DMS 273 treated with DMSO at 0.1 percent for 48 hours (cell line): Measurements from ENCODE around the gene TULP1.

ENCODE experiments used
- DNase-seq: peaks from one replicate; lab custom pipeline; 2025; lab: John Stamatoyannopoulos, UW

Gene TULP1

DNA sequence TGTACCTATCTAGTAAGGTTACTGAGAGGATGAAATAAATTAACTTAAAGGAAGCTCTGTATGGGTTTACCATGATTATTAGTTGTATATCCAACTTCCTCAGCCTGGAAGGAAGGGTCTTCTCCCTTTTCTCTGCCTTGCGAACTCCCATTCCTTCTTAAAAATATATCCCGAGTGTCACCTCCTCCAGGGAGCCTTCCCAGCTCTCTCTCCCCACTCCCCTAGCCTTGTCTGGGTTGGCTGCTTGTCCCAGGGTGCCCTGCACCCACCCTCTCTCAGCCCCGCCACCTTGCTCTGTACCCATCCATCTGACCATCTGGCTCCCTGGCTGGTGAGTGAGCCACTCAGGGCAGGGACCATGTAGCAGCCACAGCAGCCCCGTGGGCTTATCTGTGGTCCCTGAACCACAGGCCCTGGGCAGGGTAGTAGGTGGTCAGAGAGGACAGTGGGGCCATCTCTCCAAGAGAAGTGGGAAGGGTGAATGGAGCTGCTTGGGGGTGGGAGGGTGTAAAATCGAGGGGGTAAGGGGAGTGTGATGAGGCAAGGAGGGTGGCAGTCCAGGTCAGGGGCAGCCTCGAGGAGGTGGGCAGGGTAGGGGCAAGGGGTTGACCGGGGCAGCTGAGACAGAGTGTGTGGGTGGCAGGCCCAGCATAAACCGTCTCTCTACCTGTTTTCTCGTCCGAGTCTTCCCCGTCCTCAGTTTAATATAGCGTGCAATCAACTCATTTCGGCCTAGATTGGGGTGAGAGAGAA is 28.6 kb downstream of the TULP1 start:
- no peak for DNase-seq

DNA sequence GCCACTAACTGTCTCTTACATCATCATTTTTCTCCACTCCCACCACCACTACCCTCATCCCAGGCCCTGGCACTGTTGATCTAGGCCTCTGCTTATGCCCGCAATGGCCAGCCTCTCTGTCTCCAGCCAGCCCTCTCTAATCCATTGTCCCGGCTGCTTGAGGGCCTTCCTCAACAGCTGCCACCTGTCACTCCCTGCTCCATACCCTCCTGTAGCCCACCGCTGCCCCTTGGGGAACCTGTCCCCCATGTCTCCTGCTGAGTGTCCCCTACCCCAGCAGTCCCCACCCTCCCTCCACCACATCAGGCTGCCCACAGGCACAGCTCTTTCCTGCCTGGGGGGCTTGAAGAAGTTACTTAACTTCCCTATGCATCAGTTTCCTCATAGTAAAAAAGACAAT is 29.2 kb downstream of the TULP1 start:
- no peak for DNase-seq

DNA sequence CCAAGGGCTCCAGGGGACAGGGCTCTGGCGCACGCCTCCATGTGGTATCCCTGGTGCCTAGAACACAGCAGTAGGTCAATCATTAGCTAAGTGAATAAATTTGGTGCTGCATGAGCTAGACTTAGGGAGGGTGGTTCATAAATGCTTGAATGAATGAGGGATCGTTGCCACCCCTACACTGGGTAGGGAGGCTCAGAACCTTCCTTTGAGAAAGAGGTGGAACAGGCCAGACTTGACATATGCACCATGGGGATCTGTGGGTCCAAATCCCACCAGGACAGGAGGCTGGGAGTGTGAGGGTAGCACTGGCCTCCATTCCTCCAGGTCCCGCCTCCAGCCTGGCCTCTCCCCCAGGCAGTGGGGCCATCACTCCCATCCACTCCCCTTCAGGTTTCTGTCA is 29.6 kb downstream of the TULP1 start:
- no peak for DNase-seq

DNA sequence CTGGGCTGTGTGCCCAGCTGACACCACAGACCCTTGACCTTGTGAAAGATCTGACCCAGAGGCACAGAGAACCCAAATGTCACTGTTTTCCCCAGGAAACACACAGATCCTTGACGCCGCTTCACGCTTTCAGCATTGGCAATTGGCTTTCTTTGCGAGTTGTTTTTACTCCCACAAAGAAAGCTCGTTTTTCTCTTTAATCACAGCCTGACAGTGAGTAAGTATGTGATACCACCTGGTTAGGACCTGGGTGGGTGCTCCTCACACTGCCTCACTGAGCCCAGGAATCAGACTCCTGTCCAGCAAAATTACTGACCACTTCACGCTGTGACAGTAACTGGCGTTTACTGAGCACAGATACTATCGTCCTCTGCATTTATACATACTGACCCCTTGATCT is 31.5 kb downstream of the TULP1 start:
- no peak for DNase-seq

DNA sequence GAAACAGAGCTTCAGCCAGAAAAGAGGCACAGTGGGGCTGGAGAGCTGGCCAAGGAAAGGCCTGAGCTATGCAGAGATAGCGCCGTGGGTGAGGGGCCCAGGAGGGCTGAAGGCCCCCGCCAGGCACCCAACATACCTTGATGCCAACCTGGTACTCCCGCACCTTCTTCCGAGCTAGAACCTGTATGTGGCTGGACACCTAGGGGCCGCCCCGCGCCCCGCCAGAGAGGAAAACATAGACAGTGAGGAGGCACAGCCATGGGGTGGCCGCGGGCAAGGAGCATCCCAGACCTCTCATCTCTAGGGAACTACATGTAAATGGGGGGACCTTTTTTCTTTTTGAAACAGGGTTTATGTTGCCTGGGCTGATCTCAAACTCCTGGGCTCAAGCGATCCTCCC is 32.5 kb downstream of the TULP1 start:
- DNase-seq, result no peak

DNA sequence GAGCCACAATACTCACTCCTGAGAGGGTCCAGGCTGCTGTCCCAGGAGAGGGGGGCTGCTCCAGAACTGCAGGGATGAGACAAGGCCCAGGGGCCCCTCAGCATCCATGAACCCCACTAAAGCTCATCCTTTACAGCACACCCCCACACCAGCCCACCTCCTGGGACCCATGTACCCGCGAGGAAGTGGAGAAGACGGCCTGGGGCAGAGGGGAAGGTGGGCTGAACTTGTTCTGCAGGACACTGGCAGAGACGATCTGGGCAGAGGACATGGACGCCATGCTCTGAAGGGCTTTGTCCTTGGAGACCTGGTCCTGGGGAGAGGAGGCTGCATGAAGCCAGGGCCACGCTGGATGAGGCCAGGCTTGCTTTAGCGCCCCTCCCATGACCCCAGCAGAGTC is 34.4 kb downstream of the TULP1 start:
- no peak for DNase-seq

DNA sequence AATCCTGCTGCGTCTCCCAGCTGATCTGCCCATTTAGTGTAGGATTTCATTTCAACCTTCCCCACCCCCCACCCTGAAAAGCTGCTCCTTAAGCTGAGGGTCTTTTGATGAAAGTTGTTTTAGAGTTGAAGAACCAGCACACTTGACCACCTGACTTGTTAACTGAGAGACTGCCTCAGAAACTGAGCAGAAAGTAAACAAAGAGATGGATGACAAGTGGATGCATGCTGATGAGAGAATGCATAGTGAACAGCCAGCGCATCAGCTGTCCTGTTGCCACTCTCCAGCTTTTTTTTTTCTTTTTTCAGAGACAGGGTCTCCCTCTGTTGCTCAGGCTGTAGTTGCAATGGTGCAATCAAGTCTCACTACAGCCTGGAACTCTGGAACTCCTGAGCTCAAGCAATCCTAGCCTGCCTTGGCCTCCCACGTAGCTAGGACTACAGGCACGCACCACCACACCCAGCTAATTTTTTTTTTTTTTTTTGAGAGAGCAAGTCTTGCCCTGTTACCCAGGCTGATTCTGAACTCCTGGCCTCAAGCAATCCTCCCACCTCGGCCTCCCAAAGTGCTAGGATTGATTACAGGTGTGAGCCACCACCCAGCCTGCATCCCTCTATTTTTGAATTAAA is 35.0 kb downstream of the TULP1 start:
- DNase-seq, result no peak

DNA sequence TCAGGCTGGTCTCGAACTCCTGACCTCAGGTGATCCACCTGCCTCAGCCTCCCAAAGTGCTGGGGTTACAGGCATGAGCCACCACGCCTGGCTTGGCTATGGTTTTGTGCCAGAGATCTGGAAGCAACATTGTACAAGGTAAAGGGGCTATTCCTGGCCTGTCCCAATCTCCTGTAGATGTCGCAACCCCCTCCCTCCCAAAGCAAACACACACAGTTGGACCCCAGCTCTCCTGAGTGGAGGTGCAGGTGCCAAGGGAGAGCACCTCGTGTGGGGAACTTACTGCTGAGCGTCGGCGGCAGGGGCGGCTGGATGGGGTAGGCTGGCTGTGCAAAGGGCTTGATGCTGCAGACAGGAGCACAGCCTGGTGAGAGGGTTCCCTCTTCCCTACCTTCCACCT is 35.7 kb downstream of the TULP1 start:
- no peak for DNase-seq

DNA sequence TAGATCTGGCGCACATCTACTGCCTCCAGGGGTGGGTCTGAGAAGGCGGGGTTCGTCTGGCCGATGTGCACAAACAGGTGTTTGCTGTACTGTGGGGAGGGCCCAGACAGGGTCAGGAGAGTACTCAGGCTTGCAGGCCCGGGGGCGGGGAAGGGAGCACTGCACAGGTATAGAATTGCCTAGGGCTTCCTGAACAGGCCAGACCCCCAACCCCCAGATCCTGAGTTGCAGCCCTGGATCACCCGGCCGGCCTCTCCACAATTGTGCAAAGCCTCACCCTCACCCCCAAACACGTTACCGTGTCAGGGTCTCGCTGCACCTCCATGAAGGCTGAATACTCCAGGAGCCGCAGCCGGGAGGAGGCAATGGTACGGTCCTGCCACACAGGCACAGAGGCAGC is 36.7 kb downstream of the TULP1 start:
- DNase-seq, result no peak

DNA sequence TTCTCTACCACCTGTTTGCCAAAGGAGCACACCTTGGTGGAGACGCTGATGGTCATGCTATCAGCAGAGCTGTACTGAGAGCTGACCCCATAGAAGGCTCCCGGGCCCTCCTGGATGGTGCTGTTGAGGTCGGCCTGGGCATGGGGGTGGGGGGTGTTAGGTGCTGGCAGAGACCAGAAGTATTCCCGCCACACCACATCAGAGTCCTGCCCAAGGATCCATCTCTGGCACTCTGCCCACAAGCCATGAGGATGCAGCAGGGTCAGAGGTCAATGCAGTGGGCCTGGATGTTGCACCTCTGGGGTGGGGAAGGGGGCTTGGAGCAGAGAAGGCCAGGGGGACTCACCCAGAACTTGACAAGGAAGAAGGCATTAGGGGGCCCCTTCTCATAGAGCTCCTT is 37.1 kb downstream of the TULP1 start:
- DNase-seq, result no peak

DNA sequence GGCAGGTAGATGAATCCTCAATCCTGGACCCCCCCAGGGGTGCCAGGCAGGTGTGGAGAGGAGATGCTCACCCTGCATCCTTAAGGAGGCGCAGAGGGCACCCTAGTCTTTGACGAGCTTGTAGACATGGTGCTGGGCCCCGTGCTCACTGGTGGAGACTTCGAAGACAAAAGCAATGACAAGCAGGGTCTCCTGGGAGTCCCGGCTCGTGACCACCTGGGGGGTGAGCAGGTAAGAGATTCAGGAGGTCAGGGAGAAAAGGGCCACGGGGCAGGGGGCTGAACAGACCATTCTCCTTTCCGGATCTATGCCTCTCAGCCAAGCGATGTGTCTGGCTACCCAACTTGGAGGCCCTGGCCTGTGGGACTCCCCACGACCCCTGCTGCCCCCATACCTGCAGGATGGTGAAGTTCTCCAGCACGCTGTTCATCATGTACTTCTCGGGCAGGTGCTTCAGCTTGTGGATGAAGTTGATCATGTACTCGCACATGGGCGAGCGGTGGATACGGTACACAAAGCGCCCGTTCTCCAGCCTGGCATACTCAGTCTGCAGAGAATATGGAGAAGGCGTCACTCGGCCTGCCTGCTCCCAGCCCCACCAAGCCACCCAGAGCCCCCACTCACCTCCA is 37.6 kb downstream of the TULP1 start:
- DNase-seq, result no peak

DNA sequence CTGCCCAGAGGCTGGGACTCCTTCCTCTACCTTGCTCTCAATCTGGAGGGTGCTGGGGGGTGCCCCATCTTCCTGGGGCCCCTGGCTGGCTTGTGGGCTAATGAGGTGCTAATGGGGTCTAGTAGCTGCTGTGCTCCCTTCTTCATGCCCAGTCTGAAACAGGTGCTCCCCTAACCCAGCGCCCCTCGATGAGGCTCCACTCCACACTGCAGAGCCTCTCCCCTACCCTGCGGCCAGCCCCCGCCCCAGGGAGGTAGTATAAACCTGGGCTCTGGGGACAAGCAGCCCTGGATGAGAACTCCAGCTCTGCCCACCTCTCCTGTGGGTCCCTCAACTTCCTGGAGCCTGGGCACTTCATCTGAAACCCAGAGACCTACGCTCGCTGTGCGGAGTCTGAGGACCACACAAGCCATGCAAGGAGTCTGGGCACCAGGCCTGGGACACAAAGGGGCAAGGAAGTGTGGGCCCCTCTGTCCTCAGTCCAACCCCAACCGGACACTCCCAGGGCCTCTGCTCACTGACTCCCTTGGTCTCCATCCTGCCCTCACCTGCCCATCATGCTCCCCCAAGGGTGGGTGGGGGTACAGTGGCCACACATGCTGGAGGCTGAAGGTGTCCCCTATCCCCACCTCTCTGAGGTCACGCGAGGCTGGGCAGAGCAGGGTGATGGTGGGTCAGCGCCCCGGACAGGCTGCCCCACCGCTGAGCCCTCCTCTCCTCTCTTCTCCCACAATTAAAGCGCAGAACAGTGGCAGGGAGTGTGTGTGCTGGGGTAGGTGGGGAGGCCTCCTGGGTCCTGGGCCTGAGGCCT is 38.4 kb downstream of the TULP1 start:
- no peak for DNase-seq

DNA sequence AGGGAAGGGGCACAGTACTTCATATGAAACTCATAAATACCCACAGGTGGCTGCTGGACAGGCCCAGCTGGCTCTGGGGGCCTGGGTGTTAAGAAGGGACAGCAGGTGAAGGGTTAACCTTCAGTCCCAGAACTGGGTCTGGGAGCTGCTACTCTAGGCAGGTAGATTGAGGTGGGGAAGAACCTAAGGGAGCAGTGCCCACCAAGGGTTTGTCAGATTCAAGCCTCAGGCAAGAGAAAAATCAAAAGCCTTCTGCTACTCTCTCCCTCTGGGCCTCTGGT is 38.9 kb downstream of the TULP1 start:
- DNase-seq, result no peak

DNA sequence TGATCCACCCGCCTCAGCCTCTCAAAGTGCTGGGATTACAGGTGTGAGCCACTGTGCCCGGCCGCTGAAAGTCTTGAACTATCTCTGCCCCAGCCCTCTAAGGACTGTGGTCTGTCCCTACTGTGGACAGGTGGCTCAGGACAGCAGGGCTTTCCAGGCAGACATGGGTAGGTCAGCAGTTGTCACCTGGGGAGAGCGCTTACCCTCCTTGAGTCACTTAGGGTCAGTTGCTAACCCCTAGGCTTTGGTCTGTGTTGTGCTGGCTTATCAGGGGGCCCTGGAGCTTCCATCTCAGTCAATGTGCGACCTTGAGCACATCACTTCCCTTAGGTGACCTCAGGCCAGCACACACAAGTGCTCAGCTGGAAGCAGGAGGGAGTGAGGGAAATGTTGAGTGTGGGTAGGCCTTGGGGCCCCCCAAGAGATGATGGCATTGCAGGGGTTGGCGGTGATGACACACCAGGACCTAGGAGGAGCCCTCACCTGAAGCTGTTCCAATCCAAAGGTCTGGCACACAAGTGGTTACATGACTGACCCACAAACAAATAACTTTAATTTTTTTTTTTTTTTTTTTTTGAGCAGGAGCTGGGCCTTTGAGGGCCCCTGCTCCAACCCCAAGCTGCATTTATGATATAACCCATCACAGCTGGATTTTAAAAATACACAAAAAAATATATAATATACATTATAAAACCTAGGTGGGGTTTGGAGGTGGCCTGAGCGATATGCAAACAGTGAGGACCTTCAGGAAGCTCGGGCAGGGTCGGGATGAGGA is 39.4 kb downstream of the TULP1 start:
- DNase-seq, result no peak

DNA sequence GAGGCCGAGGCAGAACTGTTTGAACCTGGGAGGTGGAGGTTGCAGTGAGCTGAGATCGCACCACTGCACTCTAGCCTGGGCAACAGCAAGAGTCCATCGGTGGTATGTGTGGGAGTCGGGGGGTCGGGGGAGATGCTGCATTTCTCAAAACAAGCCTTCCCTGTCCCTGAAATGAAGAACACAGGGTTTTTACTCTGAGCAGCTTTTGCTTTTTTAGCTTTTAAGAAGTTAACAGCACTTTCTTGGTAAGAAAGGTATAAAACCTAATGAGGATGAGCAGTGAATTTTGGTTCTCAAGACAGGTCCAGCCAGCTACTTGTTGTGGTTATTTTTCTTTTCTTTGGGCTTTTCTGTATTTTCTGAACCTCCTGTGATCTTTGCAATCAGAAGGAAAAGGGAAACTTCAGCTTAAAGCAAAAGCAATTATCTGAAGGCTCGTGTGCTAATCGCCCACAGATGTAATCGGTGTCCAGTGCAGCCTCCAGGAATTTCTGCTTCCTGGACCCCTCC is 40.8 kb downstream of the TULP1 start:
- DNase-seq, result no peak

DNA sequence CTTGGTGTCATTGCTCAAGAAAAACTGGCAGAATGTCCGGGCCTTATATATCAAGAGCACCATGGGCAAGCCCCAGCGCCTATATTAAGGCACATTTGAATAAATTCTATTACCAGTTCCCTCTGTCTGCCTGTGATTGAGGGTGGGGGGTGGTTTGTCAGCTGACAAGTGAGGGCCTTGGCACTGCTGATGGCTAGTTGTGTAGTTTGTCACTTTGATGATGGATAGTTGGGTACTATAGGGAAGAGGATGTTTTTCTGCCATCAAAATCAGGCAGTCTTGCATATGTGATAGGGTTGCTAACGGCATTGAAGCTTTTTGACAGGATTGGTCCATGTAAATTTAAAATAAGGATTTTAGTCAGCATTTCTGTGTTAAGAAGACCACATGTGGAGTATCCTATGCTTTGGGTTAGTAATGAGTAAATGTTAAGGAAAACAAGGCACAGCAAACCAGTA is 42.0 kb downstream of the TULP1 start:
- no peak for DNase-seq

DNA sequence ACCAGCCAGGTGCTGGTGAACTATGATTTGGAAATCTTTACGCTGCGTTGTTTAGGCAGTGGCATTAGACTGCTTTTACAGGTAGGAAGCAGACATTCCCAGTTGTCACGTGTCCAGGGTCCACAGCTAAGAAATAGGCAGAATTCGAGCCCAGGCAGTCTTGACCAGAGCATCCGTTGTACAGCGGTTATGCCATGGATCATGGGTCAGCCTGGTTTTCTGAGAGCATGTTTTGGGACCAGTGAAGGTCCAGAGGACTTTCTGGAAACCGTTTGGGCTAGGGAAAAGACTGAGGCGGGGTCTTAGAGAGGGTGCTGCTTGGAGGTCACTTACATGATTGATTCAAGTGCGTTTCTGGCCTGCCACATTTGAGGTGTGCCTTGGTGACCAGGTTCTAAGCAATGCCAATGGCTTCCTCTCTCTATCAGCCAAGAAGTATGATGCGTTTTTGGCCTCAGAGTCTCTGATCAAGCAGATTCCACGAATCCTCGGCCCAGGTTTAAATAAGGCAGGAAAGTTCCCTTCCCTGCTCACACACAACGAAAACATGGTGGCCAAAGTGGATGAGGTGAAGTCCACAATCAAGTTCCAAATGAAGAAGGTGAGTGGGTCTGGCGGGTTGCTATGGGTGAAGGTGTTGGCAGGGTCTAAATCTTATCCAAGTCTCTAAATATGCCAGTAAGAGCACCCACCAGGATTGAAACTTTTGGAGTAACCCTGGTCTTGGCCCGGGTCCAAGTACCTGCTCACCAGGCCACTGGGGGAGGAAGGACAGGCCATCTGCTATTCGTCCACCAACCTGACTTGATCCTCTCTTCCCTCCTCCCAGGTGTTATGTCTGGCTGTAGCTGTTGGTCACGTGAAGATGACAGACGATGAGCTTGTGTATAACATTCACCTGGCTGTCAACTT is 42.7 kb downstream of the TULP1 start:
- no peak for DNase-seq

DNA sequence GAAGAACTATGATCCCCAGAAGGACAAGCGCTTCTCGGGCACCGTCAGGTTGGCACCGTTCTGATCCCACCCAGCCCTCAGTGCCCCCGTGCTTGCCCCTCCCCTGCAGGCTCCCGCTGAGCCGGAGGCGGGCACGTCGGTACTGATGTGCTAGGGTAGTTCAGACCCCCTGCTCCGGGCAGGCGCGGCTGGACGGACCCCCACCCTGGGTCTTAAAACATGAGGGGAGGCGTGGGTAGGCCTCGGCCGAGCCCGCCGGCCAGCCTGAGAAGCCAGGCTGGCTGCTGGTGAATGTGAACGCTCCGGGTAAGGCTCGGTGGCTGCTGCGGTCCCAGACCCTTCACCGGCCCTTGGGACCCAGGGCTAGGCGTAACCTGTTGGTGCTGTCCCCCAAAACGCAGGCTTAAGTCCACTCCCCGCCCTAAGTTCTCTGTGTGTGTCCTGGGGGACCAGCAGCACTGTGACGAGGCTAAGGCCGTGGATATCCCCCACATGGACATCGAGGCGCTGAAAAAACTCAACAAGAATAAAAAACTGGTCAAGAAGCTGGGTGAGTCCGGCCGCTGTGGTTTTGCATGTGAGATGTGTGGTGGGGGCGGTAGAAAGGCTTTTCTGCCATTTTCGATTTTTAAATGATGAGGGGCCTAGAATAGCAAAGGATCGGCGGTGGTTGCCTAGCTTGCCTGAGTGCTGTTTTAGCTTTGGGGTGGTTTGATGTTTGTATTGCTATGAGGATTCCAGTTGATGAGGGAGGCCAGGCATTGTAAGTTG is 43.5 kb downstream of the TULP1 start:
- DNase-seq, result no peak

DNA sequence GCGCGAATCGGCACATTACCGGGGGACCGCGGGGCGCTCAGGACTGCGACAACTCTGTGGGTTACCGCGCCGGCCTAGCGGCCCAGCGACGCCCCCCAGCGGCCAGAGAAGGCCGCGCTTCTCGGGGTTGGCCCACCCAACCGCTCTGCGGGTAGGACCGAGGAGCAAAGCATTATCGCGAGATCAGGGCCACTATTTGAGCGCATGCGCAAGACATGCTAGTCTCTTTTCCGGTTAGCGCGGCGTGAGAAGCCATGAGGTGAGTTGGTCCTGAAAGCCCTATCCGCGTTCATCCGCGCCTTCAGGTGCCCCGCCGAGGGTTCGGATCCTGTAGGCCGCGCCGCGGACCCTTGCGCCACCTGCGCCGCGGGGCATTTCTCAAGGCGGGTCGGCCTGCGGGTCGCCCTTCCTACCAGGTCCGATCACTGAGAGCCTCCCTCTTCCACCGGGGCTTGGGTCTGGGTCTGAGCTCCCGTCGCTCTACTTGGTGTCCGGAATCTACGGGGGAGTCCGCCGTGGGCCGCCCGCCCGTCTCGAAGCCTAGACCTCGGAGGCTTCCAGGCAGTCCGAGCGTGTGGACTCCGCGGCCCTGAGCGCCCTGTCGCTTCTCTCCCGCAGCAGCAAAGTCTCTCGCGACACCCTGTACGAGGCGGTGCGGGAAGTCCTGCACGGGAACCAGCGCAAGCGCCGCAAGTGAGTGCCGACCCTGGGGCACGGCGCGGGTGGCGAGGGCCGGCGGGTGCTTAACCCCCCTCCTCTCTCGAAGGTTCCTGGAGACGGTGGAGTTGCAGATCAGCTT is 44.3 kb downstream of the TULP1 start, which contains the start of gene RPL10A:
Gene RPL10A (plus strand): TSS at position 221 of the 799 bp plus-strand sequence. CDS start 34 bp downstream, at position 255.
- peak; percentile 91 for DNase-seq
